ENCODE data around the gene DNPH1. TPM values are rescaled to one million over a fixed set of nuclear protein-coding genes. Genes with fewer than 3 reads are reported as not detected.

Gene DNPH1, protein sequence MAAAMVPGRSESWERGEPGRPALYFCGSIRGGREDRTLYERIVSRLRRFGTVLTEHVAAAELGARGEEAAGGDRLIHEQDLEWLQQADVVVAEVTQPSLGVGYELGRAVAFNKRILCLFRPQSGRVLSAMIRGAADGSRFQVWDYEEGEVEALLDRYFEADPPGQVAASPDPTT
- total RNA-seq: 44.8 and 59.2 TPM in 2 replicates

DNA sequence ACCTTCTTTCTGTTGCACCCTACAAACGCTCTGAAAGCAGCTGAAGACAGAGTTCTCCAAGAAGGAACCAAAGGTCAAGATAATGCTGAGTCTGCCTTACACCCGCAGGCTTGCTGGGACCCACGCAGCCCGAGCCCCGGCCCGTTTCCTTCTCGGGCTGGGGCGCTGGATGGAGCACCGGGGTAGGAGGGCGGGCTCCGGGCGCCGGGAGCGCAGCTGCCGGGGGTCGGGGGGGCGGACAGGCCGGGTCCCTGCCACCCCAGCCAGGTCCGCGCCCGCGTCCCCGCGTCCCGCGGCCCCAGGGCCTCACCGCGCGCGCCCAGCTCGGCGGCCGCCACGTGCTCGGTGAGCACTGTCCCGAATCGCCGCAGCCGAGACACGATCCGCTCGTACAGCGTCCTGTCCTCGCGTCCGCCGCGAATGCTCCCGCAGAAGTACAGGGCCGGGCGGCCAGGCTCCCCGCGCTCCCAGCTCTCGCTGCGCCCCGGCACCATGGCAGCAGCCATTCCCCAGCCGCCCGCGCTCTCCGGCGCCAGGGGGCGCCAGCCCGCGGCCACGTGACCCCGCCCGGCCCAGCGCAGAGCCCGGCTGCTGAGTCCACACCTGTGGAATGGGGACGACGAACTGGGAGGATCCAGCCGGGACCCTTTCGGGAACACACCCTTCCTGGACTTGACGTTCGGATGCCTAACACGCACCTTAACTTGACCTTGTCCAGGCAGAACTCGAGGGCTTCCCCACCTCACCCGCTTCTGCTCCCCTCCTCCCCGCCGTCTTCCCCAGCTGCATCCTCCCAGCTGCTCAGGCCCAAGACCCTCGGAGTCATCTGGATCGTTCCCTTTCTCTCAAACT is at the start of gene DNPH1:
TSS of gene DNPH1 (minus strand) at position 531 of the 852 bp plus-strand sequence. CDS start at position 506, 25 bp downstream.

DNA sequence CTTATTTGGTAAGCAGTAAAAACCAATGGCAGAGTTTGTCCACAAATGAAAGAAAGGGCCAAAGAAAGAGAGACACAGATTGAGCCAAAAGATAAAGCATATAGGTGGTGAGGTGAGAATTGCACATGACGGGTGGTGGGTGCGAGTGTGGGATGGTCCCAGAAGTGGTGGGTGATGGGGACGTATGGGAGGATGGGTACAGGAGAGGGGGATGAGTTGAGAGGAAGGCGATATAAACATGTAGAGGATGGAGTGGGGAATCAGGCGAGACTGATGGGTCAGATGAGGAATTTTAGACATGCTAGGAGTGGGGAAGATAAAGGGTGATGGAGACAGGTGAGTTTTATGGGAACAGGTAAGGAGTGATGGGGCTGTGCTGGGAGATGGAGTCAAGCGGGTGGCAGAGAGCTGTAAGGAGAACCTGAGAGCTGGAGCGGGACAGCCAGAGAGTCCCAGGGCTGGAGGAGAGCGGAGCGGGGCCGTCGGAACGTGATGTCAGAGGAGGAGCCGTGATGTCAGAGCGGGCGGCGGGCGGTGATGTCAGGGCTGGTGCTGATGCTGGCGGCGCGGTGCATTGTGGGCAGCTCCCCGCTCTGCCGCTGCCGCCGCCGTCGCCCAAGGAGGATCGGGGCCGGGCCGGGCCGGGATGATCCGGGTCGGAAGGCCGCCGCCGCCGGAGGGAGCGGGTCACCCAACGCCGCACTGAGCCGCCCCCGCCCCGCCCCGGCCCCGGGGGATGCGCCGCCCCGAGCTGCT is 13.8 kb upstream of the DNPH1 start, which contains the start of gene TTBK1:
TSS of gene TTBK1 (plus strand) at position 574 of the 756 bp plus-strand sequence. CDS start 3,180 bp downstream, outside the sequence.

DNA sequence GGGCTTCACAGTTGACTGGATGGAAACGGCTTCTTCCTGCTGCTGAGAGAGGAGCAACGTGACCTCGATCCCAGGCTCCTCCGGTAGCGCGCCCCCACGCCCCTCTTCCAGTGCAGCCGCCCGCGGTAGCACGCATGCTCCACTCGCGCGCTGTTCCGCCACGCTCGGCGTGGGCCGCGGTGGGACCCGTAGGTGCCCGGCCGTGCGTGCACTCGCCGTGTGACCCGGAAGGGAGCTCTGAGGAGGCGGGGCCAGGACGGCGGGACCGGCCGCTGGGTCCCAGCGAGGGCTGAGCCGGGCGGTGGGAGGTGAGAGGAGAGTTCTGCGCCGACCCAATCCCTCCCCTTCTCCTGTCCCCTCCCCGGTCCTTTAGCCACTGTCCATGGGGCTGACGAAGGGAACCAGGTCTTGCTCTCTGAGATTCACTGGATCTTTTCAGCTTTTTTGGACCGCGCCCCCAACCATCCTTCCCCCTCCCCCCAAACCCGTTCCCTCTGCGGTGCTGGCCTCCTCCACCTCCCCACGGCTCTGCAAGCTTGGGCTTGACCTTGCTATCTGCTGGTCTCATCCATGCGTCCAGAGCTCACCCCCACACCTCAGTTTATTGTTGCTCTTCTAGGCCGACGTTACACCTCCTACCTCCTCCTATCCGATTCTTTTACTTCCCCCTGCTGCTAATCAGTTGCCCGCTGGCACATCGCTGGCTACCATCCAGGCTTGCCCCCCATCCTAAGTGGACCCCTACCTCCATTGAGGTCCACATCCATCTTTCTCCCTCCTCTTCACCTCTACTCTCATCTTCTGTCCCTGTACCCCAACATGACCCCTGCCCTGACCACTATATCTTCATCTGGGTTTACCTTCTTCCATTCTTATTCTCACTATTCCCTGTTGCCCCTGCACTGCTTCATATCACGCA is 47.1 kb downstream of the DNPH1 start, which contains the start of gene CUL9:
TSS of gene CUL9 (plus strand) at position 255 of the 919 bp plus-strand sequence. CDS start 2,115 bp downstream, outside the sequence.

Other genes starting within 250 kb of the DNPH1 start
- 22.3 and 31.3 TPM in 2 replicates for gene PPP2R5D, start 244.9 kb downstream of the DNPH1 start, total RNA-seq
- 36.4 and 37.4 TPM in 2 replicates for gene MEA1, start 215.5 kb downstream of the DNPH1 start, total RNA-seq
- gene KLHDC3, start 215.2 kb downstream of the DNPH1 start, total RNA-seq: 134 and 141 TPM in 2 replicates
- gene RRP36, start 207.9 kb downstream of the DNPH1 start, total RNA-seq: 73.8 and 80.4 TPM in 2 replicates
- gene CUL7, start 175.6 kb downstream of the DNPH1 start, total RNA-seq: 18.4 and 23.4 TPM in 2 replicates
- gene MRPL2, start 170.0 kb downstream of the DNPH1 start, total RNA-seq: 11.3 and 11.5 TPM in 2 replicates
- 16.5 and 17.2 TPM in 2 replicates for gene KLC4, start 169.8 kb downstream of the DNPH1 start, total RNA-seq
- 28.2 and 39.6 TPM in 2 replicates for gene PTK7, start 153.2 kb downstream of the DNPH1 start, total RNA-seq
- gene SRF, start 58.2 kb downstream of the DNPH1 start, total RNA-seq: 11.8 TPM in 2 replicates
- 16.9 and 17.9 TPM in 2 replicates for gene CUL9, start 47.3 kb downstream of the DNPH1 start, total RNA-seq
- not detected in 2 replicates for gene TTBK1, start 14.0 kb upstream of the DNPH1 start, total RNA-seq
- not detected in 2 replicates for gene SLC22A7, start 68.8 kb upstream of the DNPH1 start, total RNA-seq
- gene CRIP3, start 79.3 kb upstream of the DNPH1 start, total RNA-seq: not detected in 2 replicates
- 5.4 and 7.6 TPM in 2 replicates for gene ZNF318, start 140.2 kb upstream of the DNPH1 start, total RNA-seq
- 11.6 and 12.1 TPM in 2 replicates for gene ABCC10, start 198.1 kb upstream of the DNPH1 start, total RNA-seq
- gene DLK2, start 226.1 kb upstream of the DNPH1 start, total RNA-seq: 0.33 and 0.60 TPM in 2 replicates
- gene TJAP1, start 248.1 kb upstream of the DNPH1 start, total RNA-seq: 8.0 and 11.6 TPM in 2 replicates

Measured in dermis lymphatic vessel endothelial cell (primary cell).